IMR-90 (cell line): ENCODE measurements around the gene NUDT4B. TPM values are rescaled to one million over a fixed set of nuclear protein-coding genes. Genes with fewer than 3 reads are reported as not detected.
"Not testable (repeated sequence)": the region's sequence is repeated elsewhere in the genome, so short reads cannot be mapped to it uniquely, and the experiment has no call there.

Experiments
- ATAC-seq: fragments of 200-7000 bp; cut with Tn5 transposase; 2 replicates; pipeline ENCODE4 v1.9.1; 2020; ENCODE audit warnings: low read depth, mild to moderate bottlenecking, moderate library complexity
- Bru-seq: library from RNA; stranded (reverse); fragments of 400-500 nt; gene quantifications from one replicate; lab custom pipeline; 2021; lab: Mats Ljungman, UMichigan
- BruChase-seq, 2 experiments: library from RNA; stranded (reverse); fragments of 400-500 nt; gene quantifications; one replicate each; lab custom pipeline; 2021; lab: Mats Ljungman, UMichigan
- BruUV-seq: library from RNA; stranded (reverse); fragments of 400-500 nt; replicated peaks from 2 replicates; lab custom pipeline; 2021; lab: Mats Ljungman, UMichigan
- CTCF ChIA-PET: fragments of 300-600 bp; formaldehyde crosslinking; extraction: SDS; loops from one replicate; lab custom pipeline; 2021; ENCODE audit warnings: antibody characterized with exemption; lab: Yijun Ruan, JAX
- POLR2A ChIA-PET: fragments of 300-600 bp; sonication (Branson Sonifier 250); formaldehyde crosslinking; loops from one replicate; lab custom pipeline; 2022; ENCODE audit warnings: antibody characterized with exemption; ENCODE audit not compliant: unreplicated experiment; lab: Charles Lee
- DNase-seq: peaks from one replicate; pipeline ENCODE4 v3.0.0; 2013
- H2AFZ ChIP-seq: replicated peaks from 2 replicates; pipeline ENCODE3; 2013; ENCODE audit warnings: low read length, mild to moderate bottlenecking; ENCODE audit not compliant: poor library complexity
- H2AK5ac ChIP-seq: 2 replicates; pipeline ENCODE4 v1.6.1; 2013; ENCODE audit warnings: low read depth, low read length, inconsistent platforms
- H2AK9ac ChIP-seq: replicated peaks from 2 replicates; pipeline ENCODE3; 2013; ENCODE audit warnings: mild to moderate bottlenecking, low read depth, low read length, moderate library complexity; ENCODE audit not compliant: poor library complexity
- H2BK120ac ChIP-seq: 2 replicates; pipeline ENCODE4 v1.6.1; 2013; ENCODE audit warnings: low read depth, low read length, inconsistent platforms
- H2BK15ac ChIP-seq: 3 replicates; pipeline ENCODE4 v1.6.1; 2013; ENCODE audit warnings: low read depth, low read length, inconsistent platforms
- H2BK20ac ChIP-seq: 2 replicates; pipeline ENCODE4 v1.6.1; 2013; ENCODE audit warnings: low read depth, mild to moderate bottlenecking, inconsistent platforms, low read length, moderate library complexity
- H2BK5ac ChIP-seq: 2 replicates; pipeline ENCODE4 v1.6.1; 2013; ENCODE audit warnings: mild to moderate bottlenecking, low read depth, low read length, inconsistent platforms; ENCODE audit not compliant: poor library complexity, severe bottlenecking
- H3K14ac ChIP-seq: replicated peaks from 2 replicates; pipeline ENCODE4 v1.6.1; 2013; ENCODE audit warnings: low read depth, low read length, inconsistent platforms
- H3K18ac ChIP-seq: 2 replicates; pipeline ENCODE4 v1.6.1; 2013; ENCODE audit warnings: low read depth, low read length, control low read depth
- H3K23ac ChIP-seq: 2 replicates; pipeline ENCODE4 v1.6.1; 2013; ENCODE audit warnings: low read depth, low read length, inconsistent platforms
- H3K27ac ChIP-seq: 2 replicates; pipeline ENCODE4 v1.5.1; 2013; ENCODE audit warnings: mild to moderate bottlenecking, control low read depth, low read length; ENCODE audit not compliant: insufficient read depth
- H3K27me3 ChIP-seq: 2 replicates; pipeline ENCODE4 v1.6.1; 2013; ENCODE audit warnings: low read length; ENCODE audit not compliant: control insufficient read depth, insufficient read depth
- H3K36me3 ChIP-seq: 2 replicates; pipeline ENCODE4 v1.6.1; 2013; ENCODE audit warnings: low read length, mixed read lengths; ENCODE audit not compliant: control insufficient read depth, insufficient read depth
- H3K4ac ChIP-seq: 2 replicates; pipeline ENCODE4 v1.6.1; 2013; ENCODE audit warnings: low read depth, low read length, inconsistent platforms
- H3K4me1 ChIP-seq: 2 replicates; pipeline ENCODE4 v1.6.1; 2013; ENCODE audit warnings: low read length, mixed read lengths; ENCODE audit not compliant: control insufficient read depth, insufficient read depth
- H3K4me2 ChIP-seq: 2 replicates; pipeline ENCODE4 v1.6.1; 2013; ENCODE audit warnings: low read depth, mild to moderate bottlenecking, control low read depth, low read length, moderate library complexity
- H3K4me3 ChIP-seq: 2 replicates; pipeline ENCODE4 v1.5.1; 2013; ENCODE audit warnings: low read depth, mild to moderate bottlenecking, control low read depth, low read length, moderate library complexity; ENCODE audit not compliant: insufficient read depth
- H3K56ac ChIP-seq: 2 replicates; pipeline ENCODE4 v1.6.1; 2013; ENCODE audit warnings: low read length, inconsistent platforms; ENCODE audit not compliant: insufficient read depth; ENCODE audit errors: extremely low read depth
- H3K79me1 ChIP-seq, 2 experiments: 2 replicates each; pipeline ENCODE4 v1.6.1; 2013; ENCODE audit warnings: low read length in 2 of 2, inconsistent platforms in 1 of 2, low read depth in 1 of 2
- H3K9ac ChIP-seq: 2 replicates; pipeline ENCODE4 v1.6.1; 2013; ENCODE audit warnings: low read depth, low read length, control low read depth
- H3K9me1 ChIP-seq: 2 replicates; pipeline ENCODE4 v1.6.1; 2013; ENCODE audit warnings: low read length, inconsistent platforms; ENCODE audit not compliant: insufficient read depth
- H3K9me3 ChIP-seq: 2 replicates; pipeline ENCODE4 v1.6.1; 2013; ENCODE audit warnings: low read length; ENCODE audit not compliant: control insufficient read depth, insufficient read depth
- H4K20me1 ChIP-seq: 2 replicates; pipeline ENCODE4 v1.6.1; 2013; ENCODE audit warnings: low read length, inconsistent platforms; ENCODE audit not compliant: insufficient read depth
- H4K5ac ChIP-seq: 2 replicates; pipeline ENCODE4 v1.6.1; 2013; ENCODE audit warnings: mild to moderate bottlenecking, low read depth, low read length, control low read depth
- H4K8ac ChIP-seq, 2 experiments: 2 replicates each; pipeline ENCODE4 v1.6.1; 2013; ENCODE audit warnings: low read depth in 2 of 2, low read length in 2 of 2, control low read depth in 1 of 2, inconsistent platforms in 1 of 2
- H4K91ac ChIP-seq: 2 replicates; pipeline ENCODE4 v1.6.1; 2013; ENCODE audit warnings: low read depth, low read length, inconsistent platforms; ENCODE audit not compliant: insufficient read depth
- WGBS, 2 experiments: methylation state at CpG; one replicate each; pipeline versions ENCODE4 v1.1.5 to v1.1.7; 2013; ENCODE audit warnings: missing lambda C conversion rate in 2 of 2; ENCODE audit not compliant: insufficient read length in 1 of 2; ENCODE audit errors: extremely low coverage in 2 of 2; 5-methylcytosine and 5-hydroxymethylcytosine counted together
- dilution Hi-C: fragments of 300-500 bp; cut with HindIII; formaldehyde crosslinking; loops from one replicate; pipeline ENCODE4 v1.14.3; 2018; ENCODE audit warnings: low sequenced_read_pairs; ENCODE audit not compliant: unreplicated experiment
- in situ Hi-C: fragments of 300-500 bp; cut with MboI; formaldehyde crosslinking; loops from 3 replicates; pipeline ENCODE4 v1.14.3; 2019; ENCODE audit warnings: low sequenced_read_pairs, inconsistent platforms, mixed read lengths
- intact Hi-C: fragments of 100-400 bp; cut with micrococcal nuclease; formaldehyde crosslinking; loops from 2 replicates; pipeline ENCODE4 v1.10.0; 2022
- long read RNA-seq: library from polyadenylated mRNA; unstranded; transcript quantifications from one replicate; pipeline ENCODE4 v2.0.0, GENCODE V29; 2021; ENCODE audit not compliant: unreplicated experiment
- polyA plus RNA-seq, 3 experiments: library from polyadenylated mRNA; depleted of rRNA; stranded (reverse); fragments of >200 nt; gene quantifications; 2 replicates each; pipeline ENCODE4 v1.2.3, GENCODE V29; 2012; ENCODE audit warnings: low replicate concordance in 1 of 3
- total RNA-seq: library from RNA; depleted of rRNA; stranded (reverse); fragments of >200 nt; gene quantifications from 2 replicates; pipeline ENCODE4 v1.2.3, GENCODE V29; 2012; rRNA removed

NUDT4B gene
- total RNA-seq (19.9 and 28.6 TPM in 2 replicates), polyA plus RNA-seq (2012; rRNA removed) (9.5 and 10.6 TPM in 2 replicates), Bru-seq, nascent RNA (not detected), BruChase-seq, experiment 1, labeled RNA remaining after a 6-hour chase (not detected), BruChase-seq, experiment 2, labeled RNA remaining after a 2-hour chase (not detected)
- 3.1 and 5.0 TPM in 2 replicates for polyA plus RNA-seq (2012; cell fraction: cytosol; rRNA removed)
- polyA plus RNA-seq (2012; cell fraction: nucleus; rRNA removed; ENCODE audit: low replicate concordance): 0.39 and 9.2 TPM in 2 replicates
- long read RNA-seq: 0 reads

DNA sequence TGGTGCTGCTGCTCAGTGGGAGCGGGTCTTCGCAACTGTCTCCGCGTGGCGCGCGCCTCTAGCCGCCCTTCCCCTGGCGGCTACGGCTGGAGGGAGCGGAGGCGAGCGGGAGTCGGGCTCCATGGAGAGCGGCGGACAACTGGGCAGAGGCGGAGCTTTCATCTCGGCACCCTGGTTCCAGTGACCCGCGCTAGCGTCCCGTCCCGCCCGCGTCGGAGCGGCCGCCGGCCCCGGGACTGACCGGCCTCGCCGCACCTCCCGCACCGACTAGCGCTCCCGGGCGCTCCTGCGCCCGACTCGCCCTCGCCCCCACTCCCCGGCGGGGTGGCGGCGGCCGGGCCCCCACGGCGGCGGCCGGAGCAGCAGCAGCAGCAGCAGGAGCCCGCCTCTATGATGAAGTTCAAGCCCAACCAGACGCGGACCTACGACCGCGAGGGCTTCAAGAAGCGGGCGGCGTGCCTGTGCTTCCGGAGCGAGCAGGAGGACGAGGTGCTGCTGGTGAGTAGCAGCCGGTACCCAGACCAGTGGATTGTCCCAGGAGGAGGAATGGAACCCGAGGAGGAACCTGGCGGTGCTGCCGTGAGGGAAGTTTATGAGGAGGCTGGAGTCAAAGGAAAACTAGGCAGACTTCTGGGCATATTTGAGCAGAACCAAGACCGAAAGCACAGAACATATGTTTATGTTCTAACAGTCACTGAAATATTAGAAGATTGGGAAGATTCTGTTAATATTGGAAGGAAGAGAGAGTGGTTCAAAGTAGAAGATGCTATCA, at the start of gene NUDT4B:
TSS of gene NUDT4B (plus strand) at position 212 of the 772 bp plus-strand sequence. CDS start at position 391, 179 bp downstream.
- H3K36me3 ChIP-seq, H2AK5ac ChIP-seq, H2BK5ac ChIP-seq, H3K27me3 ChIP-seq, intact Hi-C loops, H3K9me3 ChIP-seq, H3K14ac ChIP-seq, H4K20me1 ChIP-seq, H3K27ac ChIP-seq, H3K4me1 ChIP-seq, DNase-seq, dilution Hi-C loops, H2AFZ ChIP-seq, H3K4me3 ChIP-seq, H3K79me1 ChIP-seq, H4K5ac ChIP-seq, H3K56ac ChIP-seq, CTCF ChIA-PET, H3K4ac ChIP-seq, H2BK20ac ChIP-seq, BruUV-seq, H2AK9ac ChIP-seq, H4K8ac ChIP-seq, in situ Hi-C loops, H3K9me1 ChIP-seq, H3K9ac ChIP-seq, H2BK120ac ChIP-seq, H3K4me2 ChIP-seq, H4K91ac ChIP-seq, POLR2A ChIA-PET, H2BK15ac ChIP-seq, H3K18ac ChIP-seq, H3K23ac ChIP-seq: not testable (repeated sequence)
- WGBS, 2 experiments: no CpG with 5 or more reads among the region's 68 CpGs
- ATAC-seq: peak; percentile 67

DNA sequence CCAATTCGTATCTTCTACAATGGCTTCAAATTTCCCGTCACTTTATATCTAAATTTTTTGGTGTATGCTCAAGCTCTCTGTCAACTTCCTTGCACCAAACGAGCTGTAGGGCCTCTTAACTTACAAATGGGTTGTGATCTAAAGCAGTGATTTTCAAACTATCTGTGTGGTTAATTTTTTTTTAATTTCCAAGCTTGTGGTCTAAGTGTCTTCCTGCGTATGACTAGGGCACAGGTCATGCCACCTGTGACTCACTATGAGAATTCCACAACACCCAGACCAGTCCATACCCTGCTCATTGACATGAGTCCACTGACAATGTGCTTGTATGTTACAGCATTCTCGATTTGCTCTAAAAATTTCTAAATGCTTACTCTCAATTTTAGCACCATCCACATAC, 49.2 kb upstream of the NUDT4B start:
- H3K9me3 ChIP-seq, H3K18ac ChIP-seq, H2BK15ac ChIP-seq, H4K91ac ChIP-seq, H3K27ac ChIP-seq, H3K9ac ChIP-seq, H3K27me3 ChIP-seq, H2AK5ac ChIP-seq, DNase-seq, intact Hi-C loops, H2BK5ac ChIP-seq, H2BK20ac ChIP-seq, CTCF ChIA-PET, H2AFZ ChIP-seq, BruUV-seq, dilution Hi-C loops, H3K14ac ChIP-seq, H4K8ac ChIP-seq, H3K4me3 ChIP-seq, H2AK9ac ChIP-seq, ATAC-seq, H3K36me3 ChIP-seq, H3K79me1 ChIP-seq, in situ Hi-C loops, H3K4me1 ChIP-seq, H3K4me2 ChIP-seq, POLR2A ChIA-PET, H3K56ac ChIP-seq, H4K5ac ChIP-seq, H2BK120ac ChIP-seq, H3K4ac ChIP-seq, H3K9me1 ChIP-seq, H3K23ac ChIP-seq, H4K20me1 ChIP-seq: not testable (repeated sequence)
- WGBS, 2 experiments: no CpG with 5 or more reads among the region's 5 CpGs
